HUES6 (cell line): ENCODE data around the gene HOPX.
"Not testable (repeated sequence)": the region's sequence is repeated elsewhere in the genome, so short reads cannot be mapped to it uniquely, and the experiment has no call there.

Experiments
- H3K27ac ChIP-seq: 2 replicates; pipeline ENCODE4 v1.7.0; 2013; ENCODE audit warnings: low read depth, mild to moderate bottlenecking, low read length, inconsistent platforms
- H3K27me3 ChIP-seq: 2 replicates; pipeline ENCODE4 v1.6.1; 2013; ENCODE audit warnings: low read length; ENCODE audit not compliant: control insufficient read depth, insufficient read depth
- H3K36me3 ChIP-seq: 2 replicates; pipeline ENCODE4 v1.6.1; 2013; ENCODE audit warnings: low read length; ENCODE audit not compliant: control insufficient read depth, insufficient read depth
- H3K4me1 ChIP-seq: 2 replicates; pipeline ENCODE4 v1.6.1; 2013; ENCODE audit warnings: low read length; ENCODE audit not compliant: control insufficient read depth, insufficient read depth
- H3K4me3 ChIP-seq: 2 replicates; pipeline ENCODE4 v1.5.1; 2013; ENCODE audit warnings: low read depth, low read length
- H3K9ac ChIP-seq: one replicate; pipeline ENCODE4 v1.6.1; 2013; ENCODE audit warnings: mild to moderate bottlenecking, low read length
- H3K9me3 ChIP-seq: 2 replicates; pipeline ENCODE4 v1.6.1; 2013; ENCODE audit warnings: low read depth, low read length; ENCODE audit not compliant: control insufficient read depth, insufficient read depth

HOPX gene

GRCh38 chr4:56641494-56642051 is 39.5 kb downstream of the HOPX start:
- Histone ChIP-seq H3K27ac (no peak overlapping the region), H3K4me1 (no peaks in the 10 kb centered on the region), H3K9me3 (peaks cover 9% of the 10 kb centered on the region), H3K27me3 (no peaks in the 10 kb centered on the region), H3K36me3 (no peaks in the 10 kb centered on the region), H3K4me3 (no peak overlapping the region), H3K9ac (no peak overlapping the region)

- Histone ChIP-seq H3K4me1 (no peaks in the 10 kb centered on the region), H3K4me3 (no peak overlapping the region), H3K36me3 (no peaks in the 10 kb centered on the region), H3K27me3 (no peaks in the 10 kb centered on the region), H3K9ac (no peak overlapping the region), H3K9me3 (peaks cover 1% of the 10 kb centered on the region), H3K27ac (no peak overlapping the region)
Observed at GRCh38 chr4:56640621-56641493, 40.2 kb downstream of the HOPX start.

GRCh38 chr4:56637791-56638190 is 43.3 kb downstream of the HOPX start:
- no peaks in the 10 kb centered on the region for H3K4me1 ChIP-seq
- H3K36me3 ChIP-seq: no peaks in the 10 kb centered on the region
- H3K4me3 ChIP-seq: no peak overlapping the region
- H3K9me3 ChIP-seq: no peaks in the 10 kb centered on the region
- no peak overlapping the region for H3K27ac ChIP-seq
- no peak overlapping the region for H3K9ac ChIP-seq
- H3K27me3 ChIP-seq: no peaks in the 10 kb centered on the region

- Histone ChIP-seq H3K4me1 (no peaks in the 10 kb centered on the region), H3K27me3 (no peaks in the 10 kb centered on the region), H3K9ac (no peak overlapping the region), H3K27ac (no peak overlapping the region), H3K36me3 (no peaks in the 10 kb centered on the region), H3K4me3 (no peak overlapping the region), H3K9me3 (no peaks in the 10 kb centered on the region)
Observed at GRCh38 chr4:56637154-56637553, 43.9 kb downstream of the HOPX start.

DNA sequence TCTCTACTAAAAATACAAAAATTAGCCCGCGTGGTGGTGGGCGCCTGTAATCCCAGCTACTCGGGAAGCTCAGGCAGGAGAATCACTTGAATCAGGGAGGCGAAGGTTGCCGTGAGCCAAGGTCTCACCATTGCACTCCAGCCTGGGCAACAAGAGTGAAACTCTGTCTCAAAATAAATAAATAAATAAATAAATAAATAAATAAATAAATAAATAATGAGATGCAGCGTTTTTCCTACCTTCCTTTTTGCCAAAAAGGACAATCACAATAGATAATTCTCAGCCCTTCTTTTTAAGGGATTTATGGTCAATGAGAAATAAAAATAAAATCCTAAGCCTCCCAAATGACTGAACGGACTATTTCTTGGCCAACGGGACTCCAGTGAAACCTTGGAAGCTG is 46.1 kb downstream of the HOPX start:
- not testable (repeated sequence) for H3K36me3 ChIP-seq, H3K27ac ChIP-seq, H3K4me1 ChIP-seq, H3K9me3 ChIP-seq, H3K27me3 ChIP-seq, H3K9ac ChIP-seq, H3K4me3 ChIP-seq

GRCh38 chr4:56633486-56633885 is 47.6 kb downstream of the HOPX start:
- H3K9me3 ChIP-seq: no peaks in the 10 kb centered on the region
- H3K4me3 ChIP-seq: no peak overlapping the region
- no peaks in the 10 kb centered on the region for H3K4me1 ChIP-seq
- no peaks in the 10 kb centered on the region for H3K36me3 ChIP-seq
- no peaks in the 10 kb centered on the region for H3K27me3 ChIP-seq
- H3K9ac ChIP-seq: no peak overlapping the region
- no peak overlapping the region for H3K27ac ChIP-seq

DNA sequence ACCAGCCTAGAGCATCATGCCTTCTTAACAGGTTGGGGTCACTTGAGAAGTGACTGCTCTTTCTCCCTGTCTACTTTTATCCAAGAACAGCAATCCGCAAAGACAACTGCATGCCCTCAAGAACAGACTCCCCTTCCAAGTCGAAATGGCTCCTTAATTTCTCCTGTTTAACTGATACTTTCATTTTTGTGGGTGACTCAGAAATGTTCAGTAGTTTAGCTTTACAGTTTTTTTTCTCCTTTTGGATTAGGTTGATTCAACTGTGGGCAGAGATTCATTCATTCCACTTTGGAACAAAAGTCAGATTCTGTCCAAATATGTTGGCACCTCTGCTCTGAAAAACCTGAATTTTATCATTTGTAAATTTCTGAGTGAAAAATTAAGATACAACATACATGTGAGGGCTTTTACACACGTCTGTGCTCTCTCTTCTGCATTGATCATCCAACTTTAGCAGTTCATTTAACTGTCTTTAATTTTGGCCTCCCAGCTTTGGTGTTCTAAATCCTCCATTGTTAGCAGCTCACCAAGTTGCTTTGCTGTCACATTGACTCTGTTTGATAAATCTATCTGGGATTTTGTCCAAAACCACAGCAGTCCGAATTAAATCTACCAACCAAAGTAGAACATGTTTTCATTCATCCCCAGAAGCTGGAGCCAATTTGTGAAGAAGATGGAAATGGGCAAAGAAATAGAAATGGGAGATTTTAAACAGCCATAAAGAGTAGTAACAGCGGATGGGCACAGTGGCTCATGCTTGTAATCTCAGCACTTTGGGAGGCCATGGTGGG is 50.0 kb downstream of the HOPX start:
- H3K9me3 ChIP-seq: peaks cover 16% of the 10 kb centered on the region
- H3K36me3 ChIP-seq: no peaks in the 10 kb centered on the region
- no peak overlapping the region for H3K4me3 ChIP-seq
- no peaks in the 10 kb centered on the region for H3K27me3 ChIP-seq
- H3K9ac ChIP-seq: no peak overlapping the region
- H3K4me1 ChIP-seq: no peaks in the 10 kb centered on the region
- no peak overlapping the region for H3K27ac ChIP-seq

- Histone ChIP-seq H3K9ac (no peak overlapping the region), H3K36me3 (no peaks in the 10 kb centered on the region), H3K9me3 (peaks cover 35% of the 10 kb centered on the region), H3K4me1 (no peaks in the 10 kb centered on the region), H3K27me3 (no peaks in the 10 kb centered on the region), H3K4me3 (no peak overlapping the region), H3K27ac (no peak overlapping the region)
Observed at GRCh38 chr4:56628592-56628991, 52.5 kb downstream of the HOPX start.

DNA sequence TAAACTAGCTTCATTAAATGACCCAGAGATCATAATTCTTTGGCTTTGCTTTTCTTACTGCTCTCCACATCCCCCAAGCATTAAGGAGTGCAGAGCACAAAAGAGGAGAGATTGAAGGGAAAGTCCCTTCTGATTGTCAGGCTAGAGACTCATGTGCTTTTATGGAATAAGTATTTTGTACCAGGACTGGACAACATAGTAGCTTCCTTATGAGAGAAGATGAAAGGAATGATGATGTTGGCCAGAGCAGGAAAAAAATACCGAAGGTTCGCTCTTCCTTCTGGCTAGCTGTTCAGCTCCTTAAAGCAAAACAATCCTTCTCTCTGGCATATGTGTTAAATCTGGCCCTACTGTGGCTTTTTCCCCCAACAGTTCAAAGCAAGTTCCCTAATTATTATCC is 53.1 kb downstream of the HOPX start:
- no peak overlapping the region for H3K27ac ChIP-seq
- H3K9me3 ChIP-seq: peaks cover 41% of the 10 kb centered on the region
- no peaks in the 10 kb centered on the region for H3K36me3 ChIP-seq

DNA sequence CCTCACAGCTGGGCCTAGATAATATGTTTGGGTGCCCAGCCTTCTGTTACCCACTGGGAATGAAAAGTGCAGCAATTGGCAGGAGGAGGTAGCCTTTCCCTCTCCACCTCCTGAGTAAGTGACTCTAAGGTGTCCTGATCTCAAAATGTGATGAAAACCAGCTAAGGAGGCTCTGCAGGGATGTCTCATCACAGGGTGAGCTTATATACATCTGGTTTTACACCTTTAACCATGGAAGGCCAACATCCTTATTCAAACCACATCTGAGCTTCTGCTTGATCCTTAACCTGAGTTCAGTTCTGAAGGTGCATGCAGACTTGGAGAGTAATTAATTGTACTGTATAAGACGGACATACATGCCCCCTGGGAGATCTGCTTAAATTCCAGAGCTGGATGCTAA is 53.7 kb downstream of the HOPX start:
- H3K27ac ChIP-seq: no peak overlapping the region
- H3K36me3 ChIP-seq: no peaks in the 10 kb centered on the region
- H3K4me1 ChIP-seq: no peaks in the 10 kb centered on the region
- H3K9ac ChIP-seq: no peak overlapping the region
- peaks cover 45% of the 10 kb centered on the region for H3K9me3 ChIP-seq
- no peak overlapping the region for H3K4me3 ChIP-seq
- H3K27me3 ChIP-seq: no peaks in the 10 kb centered on the region

More for the DNA sequence above, 53.1 kb downstream of the HOPX start:
- Histone ChIP-seq H3K27me3 (no peaks in the 10 kb centered on the region), H3K4me1 (no peaks in the 10 kb centered on the region), H3K4me3 (no peak overlapping the region), H3K9ac (no peak overlapping the region)

GRCh38 chr4:56626963-56627362 is 54.1 kb downstream of the HOPX start:
- no peak overlapping the region for H3K27ac ChIP-seq
- H3K4me3 ChIP-seq: no peak overlapping the region
- H3K9ac ChIP-seq: no peak overlapping the region
- H3K9me3 ChIP-seq: peaks cover 45% of the 10 kb centered on the region
- H3K4me1 ChIP-seq: no peaks in the 10 kb centered on the region
- H3K27me3 ChIP-seq: no peaks in the 10 kb centered on the region
- no peaks in the 10 kb centered on the region for H3K36me3 ChIP-seq
